HS-27A (cell line): ENCODE measurements around the gene GNAO1.
"Not testable (repeated sequence)": the region's sequence is repeated elsewhere in the genome, so short reads cannot be mapped to it uniquely, and the experiment has no call there.

Source experiments
- DNase-seq: peaks from one replicate; pipeline ENCODE4 v3.0.0-alpha.2; 2012; ENCODE audit warnings: low read depth, missing footprints

The GNAO1 gene

GRCh38 chr16:56365552-56365951 is 174.3 kb downstream of the GNAO1 start:
- DNase-seq = no peak

GRCh38 chr16:56366945-56367344 is 175.7 kb downstream of the GNAO1 start:
- no peak for DNase-seq

- DNase-seq = no peak
These were observed 176.5 kb downstream of the GNAO1 start for GRCh38 chr16:56367764-56368163.

GRCh38 chr16:56368545-56368944 is 177.3 kb downstream of the GNAO1 start:
- DNase-seq = no peak

GRCh38 chr16:56369202-56369601 is 177.9 kb downstream of the GNAO1 start:
- DNase-seq = no peak

- DNase-seq = no peak
These were observed 179.0 kb downstream of the GNAO1 start for GRCh38 chr16:56370185-56370874.

- no peak for DNase-seq
These were observed 179.8 kb downstream of the GNAO1 start for GRCh38 chr16:56370875-56371659.

- DNase-seq = no peak
These were observed 180.3 kb downstream of the GNAO1 start for GRCh38 chr16:56371660-56371937.

GRCh38 chr16:56372013-56372634 is 180.8 kb downstream of the GNAO1 start:
- DNase-seq = no peak

GRCh38 chr16:56373003-56373402 is 181.7 kb downstream of the GNAO1 start:
- no peak for DNase-seq

- DNase-seq = not testable (repeated sequence)
These were observed 184.5 kb downstream of the GNAO1 start for GRCh38 chr16:56375792-56376191.

GRCh38 chr16:56379044-56379443 is 187.8 kb downstream of the GNAO1 start:
- not testable (repeated sequence) for DNase-seq

- DNase-seq = not testable (repeated sequence)
These were observed 189.6 kb downstream of the GNAO1 start for GRCh38 chr16:56380778-56381485.

- DNase-seq = no peak
These were observed 191.2 kb downstream of the GNAO1 start for GRCh38 chr16:56382459-56382858.

GRCh38 chr16:56382901-56383355 is 191.6 kb downstream of the GNAO1 start:
- DNase-seq = no peak

- no peak for DNase-seq
These were observed 192.9 kb downstream of the GNAO1 start for GRCh38 chr16:56384074-56384721.

GRCh38 chr16:56387396-56387795 is 196.1 kb downstream of the GNAO1 start:
- no peak for DNase-seq

GRCh38 chr16:56388209-56388608 is 196.9 kb downstream of the GNAO1 start:
- no peak for DNase-seq

GRCh38 chr16:56389554-56389953 is 198.3 kb downstream of the GNAO1 start:
- DNase-seq = peak; percentile 96

- not testable (repeated sequence) for DNase-seq
These were observed 205.4 kb downstream of the GNAO1 start for GRCh38 chr16:56396724-56397123.

GRCh38 chr16:56399047-56399446 is 207.8 kb downstream of the GNAO1 start:
- DNase-seq = no peak

- no peak for DNase-seq
These were observed 208.2 kb downstream of the GNAO1 start for GRCh38 chr16:56399486-56399885.
